ENCODE data around the gene HNRNPK. TPM values are rescaled to one million over a fixed set of nuclear protein-coding genes. Genes with fewer than 3 reads are reported as not detected.

Gene HNRNPK
- total and polyA plus RNA-seq, 2 of the 13 experiments (the other 11 are each of a cell fraction or from before 2014, with no cell fraction given) = 321 to 712 TPM

- no peak for TF ChIP-seq SNAPC4 (CRISPR knock-in tag; IDR thresholded peaks at IDR 0.05)
- no peak for TF ChIP-seq HOXD1 (CRISPR knock-in tag; IDR thresholded peaks at IDR 0.05)
- TF ChIP-seq ZNF572 (CRISPR knock-in tag; IDR thresholded peaks at IDR 0.05) = no peak
- TF ChIP-seq TRAFD1 (CRISPR knock-in tag; IDR thresholded peaks at IDR 0.05; ENCODE audit: borderline replicate concordance) = no peak
- TF ChIP-seq FOXP1 (IDR thresholded peaks at IDR 0.05) = no peak
- no peak for TF ChIP-seq FOXP1 (CRISPR knock-in tag; IDR thresholded peaks at IDR 0.05)
- TF ChIP-seq ZBTB7A (CRISPR knock-in tag; IDR thresholded peaks at IDR 0.05) = no peak
- TF ChIP-seq GATAD2A (CRISPR knock-in tag; IDR thresholded peaks at IDR 0.05) = no peak
- no peak for TF ChIP-seq ZNF138 (CRISPR knock-in tag; IDR thresholded peaks at IDR 0.05; ENCODE audit: low read depth)
- TF ChIP-seq ZNF263 (CRISPR knock-in tag; IDR thresholded peaks at IDR 0.05) = no peak
- no peak for TF ChIP-seq ZFP1 (CRISPR knock-in tag; IDR thresholded peaks at IDR 0.05)
These were observed 7.4 kb upstream of the HNRNPK start (continued) for GRCh38 chr9:83987402-83987791.

All from HepG2 (cell line).